ENCODE data around the gene MEF2B.
A peak's percentile ranks its signal among the peaks of the same experiment; 100 is the strongest.

Gene MEF2B

GRCh38 chr19:19170053-19170872, at the start of gene MEF2B:
TSS of gene MEF2B (minus strand) at chr19:19170263. CDS start at chr19:19150735, 19,528 bp downstream.
- DNase-seq (ENCODE audit: low read depth): peak; percentile 23

- no peak for DNase-seq (ENCODE audit: low read depth)
Observed at GRCh38 chr19:19218911-19219310, 48.8 kb upstream of the MEF2B start.

DNA sequence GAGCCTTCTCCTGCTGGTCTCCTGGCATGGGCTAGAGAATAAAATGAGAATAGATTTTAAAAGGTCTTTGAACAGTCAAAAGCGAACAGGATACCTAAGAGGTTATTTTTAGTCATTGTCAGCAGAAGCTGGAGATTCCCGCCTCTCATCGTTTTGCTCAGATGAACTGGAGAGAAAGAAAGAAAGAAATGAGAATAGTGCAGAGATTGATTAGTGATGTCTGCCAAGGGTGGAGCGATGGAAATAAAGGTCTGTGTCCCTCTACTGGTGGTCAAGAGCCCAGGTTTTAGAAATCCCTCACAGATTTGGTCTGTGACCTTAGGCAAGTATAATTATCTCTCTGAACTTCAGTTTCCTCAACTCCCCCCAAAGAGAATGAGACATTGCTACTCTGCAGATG, 47.0 kb upstream of the MEF2B start:
- DNase-seq (ENCODE audit: low read depth): no peak

DNA sequence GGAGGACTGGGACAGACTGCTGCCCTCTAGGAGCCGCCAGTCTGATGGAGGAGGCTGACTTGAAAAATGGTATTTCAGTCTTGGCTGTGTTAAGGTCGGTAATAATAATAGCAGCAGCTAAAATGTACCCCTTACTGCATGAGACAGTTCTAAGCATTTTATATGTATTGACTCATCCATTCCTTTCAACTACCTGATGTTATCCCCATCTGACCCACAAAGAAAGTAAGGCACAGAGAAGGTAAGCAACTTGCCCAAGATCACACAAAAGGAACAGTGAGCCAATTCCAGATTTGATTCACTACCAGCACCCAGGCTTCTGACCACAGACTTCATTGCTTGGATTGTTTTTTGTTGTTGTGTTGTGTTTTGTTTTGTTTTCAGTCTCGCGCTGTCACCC, 45.7 kb upstream of the MEF2B start:
- DNase-seq (ENCODE audit: low read depth): no peak

GRCh38 chr19:19214892-19215291, 44.8 kb upstream of the MEF2B start:
- no peak for DNase-seq (ENCODE audit: low read depth)

GRCh38 chr19:19214159-19214490, 44.1 kb upstream of the MEF2B start:
- DNase-seq (ENCODE audit: low read depth): no peak

DNA sequence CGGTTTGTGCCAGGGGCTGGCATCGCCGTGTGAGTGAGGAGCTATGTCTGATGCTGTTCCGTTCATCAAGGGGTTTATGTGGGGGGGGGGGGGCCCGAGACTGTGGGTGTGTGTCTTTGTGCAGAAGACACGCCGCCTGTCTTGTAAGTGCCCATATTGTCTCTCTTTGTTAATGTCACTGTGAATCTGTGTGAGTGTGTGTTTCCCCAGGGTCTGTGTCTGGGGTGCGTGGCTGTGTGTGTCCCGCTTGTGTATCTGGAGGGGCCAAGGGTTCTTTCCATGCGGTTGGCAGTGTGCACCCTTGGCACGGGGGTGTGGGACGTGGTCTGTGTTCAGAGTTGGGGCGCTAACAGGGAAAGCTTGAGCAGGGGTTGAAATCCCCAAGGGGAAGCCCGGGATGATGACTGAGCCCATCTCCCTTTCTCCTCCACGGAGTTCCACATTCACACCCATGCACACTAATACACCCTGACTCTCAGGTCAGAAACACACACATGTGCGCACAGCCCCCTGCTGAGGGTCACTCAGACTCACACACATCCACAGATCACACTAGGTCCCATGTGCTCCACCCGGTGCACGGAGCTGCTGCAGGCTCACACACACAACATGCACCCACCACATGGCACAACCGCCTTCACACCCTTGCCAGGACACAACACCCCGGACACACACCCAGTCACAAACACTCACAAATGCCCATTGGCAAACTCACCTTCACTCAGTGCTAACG, 43.5 kb upstream of the MEF2B start:
- no peak for DNase-seq (ENCODE audit: low read depth)

GRCh38 chr19:19212916-19213315, 42.9 kb upstream of the MEF2B start:
- no peak for DNase-seq (ENCODE audit: low read depth)

DNA sequence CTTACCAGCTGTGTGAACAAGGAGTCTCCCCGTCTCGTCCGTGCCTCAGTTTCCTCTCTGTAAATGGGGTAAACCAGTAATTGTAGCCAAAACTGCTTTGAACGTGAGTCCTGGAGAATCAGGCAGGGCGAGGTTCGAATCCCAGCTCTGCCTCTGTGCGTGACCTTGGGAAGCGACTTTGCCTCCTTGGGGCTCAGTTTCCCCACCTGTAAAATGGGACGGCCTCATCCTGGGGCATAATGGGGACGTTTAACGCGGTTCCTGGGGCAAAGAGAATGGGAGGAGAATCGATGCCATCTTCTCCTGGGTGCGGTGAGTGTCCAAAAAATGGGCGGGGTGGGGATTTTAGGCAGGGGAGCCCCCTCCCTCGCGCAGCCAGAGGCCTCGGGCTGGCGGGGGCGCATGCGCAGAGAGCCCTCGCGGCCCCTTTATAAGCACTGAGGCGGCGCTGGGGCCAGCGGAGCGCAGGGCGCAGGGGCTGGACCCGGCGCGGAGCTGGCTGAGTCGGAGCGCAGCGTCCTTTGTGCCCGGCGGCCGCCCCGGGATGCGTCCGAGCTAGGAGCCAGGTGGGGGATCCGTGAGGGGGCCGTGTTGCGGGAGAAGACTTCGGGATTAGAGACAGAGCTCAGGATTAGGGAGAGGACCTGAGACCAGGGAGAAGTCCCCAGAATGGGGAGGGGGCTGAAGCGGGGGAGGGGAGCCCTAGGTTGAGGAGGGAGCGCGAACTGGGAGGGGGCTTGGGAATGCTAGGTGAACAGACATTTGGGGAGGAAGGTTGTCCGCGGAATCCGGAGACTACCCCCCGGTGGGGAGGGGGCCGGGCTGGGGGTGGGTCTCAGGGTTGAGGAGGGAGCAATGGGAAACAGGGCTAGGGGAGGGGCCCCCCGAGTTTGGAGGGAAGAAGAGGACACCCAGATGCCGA, 41.7 kb upstream of the MEF2B start, which contains the start of gene NCAN:
NCAN (plus strand) TSS at position 460 of the 922 bp plus-strand sequence. CDS start 4,996 bp downstream, outside the sequence.
- DNase-seq (ENCODE audit: low read depth): no peak

GRCh38 chr19:19209372-19209771, 39.3 kb upstream of the MEF2B start:
- no peak for DNase-seq (ENCODE audit: low read depth)

DNA sequence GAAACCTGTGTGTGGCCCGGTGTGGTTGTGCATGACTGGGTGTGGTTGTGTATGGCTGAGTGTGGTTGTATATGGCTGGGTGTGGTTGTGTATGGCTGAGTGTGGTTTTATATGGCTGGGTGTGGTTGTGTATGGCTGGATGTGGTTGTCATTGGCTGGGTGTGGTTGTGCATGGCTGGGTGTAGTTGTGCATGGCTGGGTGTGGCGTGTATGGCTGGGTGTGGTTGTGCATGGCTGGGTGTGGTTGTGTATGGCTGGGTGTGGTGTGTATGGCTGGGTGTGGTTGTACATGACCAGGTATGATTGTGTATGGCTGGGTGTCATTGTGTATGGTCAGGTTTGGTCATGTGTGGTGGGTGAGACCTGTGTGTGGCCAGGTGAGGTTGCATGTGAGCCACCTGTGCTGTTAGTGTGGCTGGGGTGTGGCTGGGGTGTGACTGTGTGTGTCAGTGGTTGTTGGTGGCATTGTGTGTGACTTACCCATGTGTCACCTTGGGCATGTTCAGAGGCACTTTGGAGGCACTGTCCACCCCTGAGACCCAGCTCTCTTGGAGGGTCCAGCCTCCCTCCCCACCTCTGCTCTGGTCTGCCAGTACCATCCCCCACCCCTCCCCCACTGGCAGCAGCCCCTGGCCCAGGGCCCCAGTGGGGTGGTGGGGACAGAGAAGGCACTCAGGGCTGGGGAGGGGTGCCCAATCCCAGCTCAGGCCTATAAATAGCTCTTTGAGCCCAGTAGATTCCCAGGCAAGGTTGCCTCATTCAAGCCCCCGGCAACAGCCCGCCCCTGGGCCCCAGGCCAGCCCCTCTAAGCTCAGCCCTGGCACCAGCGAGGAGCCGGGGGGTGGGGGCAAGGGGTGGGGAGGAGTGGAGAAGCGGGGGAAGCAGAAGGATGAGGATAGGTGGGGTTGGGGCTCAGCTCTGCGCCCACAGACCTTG, 37.8 kb upstream of the MEF2B start:
- DNase-seq (ENCODE audit: low read depth): no peak

GRCh38 chr19:19206938-19207337, 36.9 kb upstream of the MEF2B start:
- DNase-seq (ENCODE audit: low read depth): no peak

DNA sequence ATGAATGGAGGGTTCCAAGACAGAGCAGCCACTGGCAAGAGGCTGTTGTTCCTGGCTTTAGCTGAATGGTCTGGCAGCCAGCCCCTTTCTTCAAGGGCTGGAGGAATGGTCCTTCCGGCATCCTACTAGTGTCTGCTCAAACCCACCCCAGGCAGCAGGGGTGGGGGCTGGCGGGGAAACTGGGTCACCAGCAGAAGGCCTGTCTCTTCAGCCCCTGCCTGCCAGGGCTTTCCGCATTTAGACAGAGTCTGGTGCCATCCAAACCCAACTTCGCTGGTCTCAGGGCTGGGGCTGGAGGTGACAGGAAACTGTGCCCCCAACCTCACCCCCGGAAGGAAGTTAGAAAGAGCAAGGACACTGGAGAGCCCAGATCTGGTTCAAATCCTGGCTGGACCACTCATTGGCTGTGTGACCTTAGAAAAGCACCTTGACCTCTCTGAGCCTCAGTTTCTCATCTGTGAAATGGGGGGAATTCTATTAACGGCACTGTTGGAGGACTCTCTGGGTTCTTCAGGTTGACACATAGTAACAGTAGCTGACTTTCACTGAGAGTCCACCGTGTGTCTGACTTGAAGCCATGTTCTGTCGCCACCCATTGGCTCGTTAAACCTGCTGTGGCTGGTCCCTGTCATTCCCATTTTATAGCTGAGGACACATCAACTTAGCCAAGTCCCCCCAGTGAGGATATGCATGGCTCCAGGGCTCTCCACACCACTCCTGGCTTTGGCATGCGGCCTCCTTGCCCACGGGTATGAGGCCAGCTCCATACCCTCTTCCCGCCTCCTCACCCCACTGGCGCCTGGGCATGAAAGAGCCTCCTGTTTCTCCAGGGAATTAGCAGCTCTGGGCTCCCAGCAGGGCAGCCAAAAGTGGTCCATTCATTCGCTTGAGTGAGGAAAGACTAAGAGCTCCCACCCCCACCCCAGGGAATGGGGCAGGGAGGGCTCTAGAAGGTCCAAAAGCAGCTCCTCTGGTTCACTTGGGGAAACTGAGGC, 35.6 kb upstream of the MEF2B start:
- DNase-seq (ENCODE audit: low read depth): no peak

- no peak for DNase-seq (ENCODE audit: low read depth)
Observed at GRCh38 chr19:19204181-19204580, 34.1 kb upstream of the MEF2B start.

DNA sequence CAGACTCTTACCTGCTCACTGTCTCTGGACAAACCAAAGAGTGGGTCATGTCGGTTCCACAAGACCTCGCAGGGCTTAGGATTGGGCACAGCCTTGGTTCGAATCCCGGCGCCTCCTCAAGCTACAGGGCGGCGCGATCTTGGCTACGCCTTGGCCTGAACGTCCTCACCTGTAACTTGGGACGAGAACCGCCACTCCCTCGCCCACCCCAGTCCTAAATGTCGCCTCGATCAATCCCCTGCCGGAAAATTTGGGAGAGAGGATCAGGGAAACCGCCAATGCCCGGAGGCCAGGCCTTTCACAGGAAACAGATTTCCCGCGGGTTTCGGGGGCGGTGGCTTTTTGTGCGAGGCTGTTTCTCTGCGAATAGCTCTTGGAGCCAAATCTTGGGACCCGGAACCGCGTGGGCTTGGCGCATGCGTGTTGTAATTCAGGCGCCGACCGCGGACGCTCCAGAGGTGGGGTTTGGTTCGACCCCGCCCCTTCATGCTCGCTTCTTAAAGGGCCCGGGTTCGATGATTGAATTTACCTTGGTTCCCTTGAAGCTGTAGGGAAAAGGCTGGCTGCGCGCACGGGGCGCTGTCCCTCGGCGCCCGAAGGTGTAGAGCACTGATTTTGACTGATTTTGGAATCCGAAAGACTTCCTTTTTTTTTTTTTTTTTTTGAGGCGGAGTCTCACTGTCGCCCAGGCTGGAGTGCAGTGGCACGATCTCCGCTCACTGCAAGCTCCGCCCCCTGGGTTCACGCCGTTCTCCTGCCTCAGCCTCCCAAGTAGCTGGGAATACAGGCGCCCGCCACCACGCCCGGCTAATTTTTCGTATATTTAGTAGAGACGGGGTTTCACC, 33.2 kb upstream of the MEF2B start, which contains the start of gene NR2C2AP:
NR2C2AP (minus strand) TSS at position 403 of the 845 bp plus-strand sequence; CDS start at position 49, 354 bp downstream.
- peak; percentile 67 for DNase-seq (ENCODE audit: low read depth)

- DNase-seq (ENCODE audit: low read depth): no peak
Observed at GRCh38 chr19:19202707-19203011, 32.6 kb upstream of the MEF2B start.

DNA sequence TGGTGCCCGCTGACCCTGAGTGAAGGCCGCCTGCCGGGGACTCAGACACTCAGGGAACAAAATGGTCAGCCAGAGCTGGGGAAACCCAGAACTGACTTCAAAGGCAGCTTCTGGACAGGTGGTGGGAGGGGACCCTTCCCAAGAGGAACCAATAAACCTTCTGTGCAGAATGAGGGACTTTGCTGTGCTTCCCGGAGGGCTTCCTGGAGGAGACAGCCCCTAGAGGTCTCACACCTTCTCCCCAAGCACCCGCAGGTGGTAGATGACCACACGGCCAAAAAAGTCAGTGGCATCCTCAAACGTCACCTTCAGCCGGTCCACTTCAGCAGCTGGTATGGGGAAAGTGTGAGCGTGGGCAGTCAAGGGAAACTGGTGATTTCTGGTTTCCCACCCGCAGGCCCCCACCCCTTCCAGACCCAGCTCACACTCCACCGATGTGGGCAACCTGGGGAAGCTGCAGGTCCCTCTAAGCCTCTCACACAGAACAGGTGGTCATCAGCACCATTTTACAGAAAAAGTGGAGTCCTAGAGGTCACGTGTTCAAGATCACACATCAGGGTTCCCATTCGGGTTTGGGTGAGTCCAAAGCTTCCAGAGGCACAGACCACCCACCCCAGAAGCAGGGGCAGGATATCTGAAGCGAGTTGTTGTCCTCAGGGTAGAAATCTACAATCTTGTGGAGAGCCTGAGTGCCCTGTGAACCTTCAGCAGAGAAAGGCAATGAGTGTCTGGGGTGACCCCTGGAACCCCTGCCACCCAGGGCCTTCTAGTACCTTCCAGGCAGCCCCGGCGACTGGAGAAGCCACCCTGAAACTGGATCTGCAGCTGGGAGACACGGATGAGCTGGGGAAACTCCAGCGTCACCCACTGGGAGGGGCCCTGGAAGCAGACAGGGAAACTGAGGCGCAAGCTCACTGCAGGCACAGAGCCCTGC, 31.9 kb upstream of the MEF2B start:
- no peak for DNase-seq (ENCODE audit: low read depth)

DNA sequence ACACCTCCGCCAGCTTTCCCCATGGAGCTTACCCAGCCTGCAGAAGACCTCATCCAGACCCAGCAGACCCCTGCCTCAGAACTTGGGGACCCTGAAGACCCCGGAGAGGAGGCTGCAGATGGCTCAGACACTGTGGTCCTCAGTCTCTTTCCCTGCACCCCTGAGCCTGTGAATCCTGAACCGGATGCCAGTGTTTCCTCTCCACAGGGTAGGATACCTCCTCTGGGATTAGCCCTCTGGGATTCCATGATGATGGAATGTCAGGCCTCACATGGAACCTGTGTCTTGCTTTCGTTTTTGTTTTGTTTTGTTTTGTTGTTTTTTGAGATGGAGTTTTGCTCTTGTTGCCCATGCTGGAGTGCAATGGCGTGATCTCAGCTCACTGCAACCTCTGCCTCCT, 23.9 kb upstream of the MEF2B start:
- no peak for DNase-seq (ENCODE audit: low read depth)

Data from GM04504 (cell line).